Superior temporal gyrus (tissue), 1 donor: ENCODE data around the gene CYTH1.
"Not testable (repeated sequence)": the region's sequence is repeated elsewhere in the genome, so short reads cannot be mapped to it uniquely, and the experiment has no call there.

Source experiments
- DNase-seq: peaks from one replicate; pipeline ENCODE4 v3.0.0-alpha.2; 2016; ENCODE audit errors: extremely low spot score

The CYTH1 gene

DNA sequence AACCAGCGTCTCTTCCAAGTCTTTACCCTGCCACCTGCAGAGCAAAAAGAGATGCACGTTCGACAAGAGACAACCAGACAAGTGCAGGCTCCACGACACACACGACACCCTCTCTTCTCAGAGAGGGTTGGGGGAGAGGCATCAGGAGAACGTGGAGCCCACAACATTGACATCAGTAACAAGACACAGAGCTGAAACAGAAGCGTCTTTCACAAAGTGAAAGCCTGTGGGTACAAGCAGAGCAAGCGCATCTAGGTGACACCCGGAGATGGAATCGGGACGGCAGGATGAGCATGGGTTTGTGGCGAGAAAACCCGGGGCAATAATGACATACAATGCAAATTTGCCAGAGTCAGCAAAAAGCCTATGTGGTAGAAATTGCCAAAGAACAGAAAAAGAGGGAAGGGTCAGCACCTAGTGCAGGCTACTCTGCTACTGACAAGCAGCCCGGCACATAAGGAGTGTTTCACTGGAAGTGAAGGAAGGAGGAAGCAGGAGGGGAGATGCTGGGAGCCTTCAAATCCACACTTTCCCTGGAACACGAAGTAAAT is 89.5 kb downstream of the CYTH1 start:
- DNase-seq = no peak

DNA sequence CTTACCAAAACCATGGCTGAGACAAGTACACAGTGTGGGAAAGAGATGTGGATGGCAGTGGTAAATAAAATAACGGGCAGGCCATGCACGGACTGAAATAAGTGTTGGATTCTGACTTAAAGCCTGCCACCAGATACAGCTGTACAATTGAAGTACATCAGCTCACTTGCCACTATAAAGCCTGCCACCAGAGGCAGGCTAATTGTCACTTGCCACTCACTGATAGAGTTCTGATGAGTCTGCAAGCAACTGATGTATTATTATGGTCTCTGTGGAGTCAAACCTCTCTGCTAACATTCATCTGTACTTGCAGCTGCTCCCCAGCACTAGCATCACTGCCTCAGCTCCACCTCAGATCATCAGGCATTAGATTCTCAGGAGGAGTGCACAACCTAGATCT is 93.0 kb downstream of the CYTH1 start:
- no peak for DNase-seq

DNA sequence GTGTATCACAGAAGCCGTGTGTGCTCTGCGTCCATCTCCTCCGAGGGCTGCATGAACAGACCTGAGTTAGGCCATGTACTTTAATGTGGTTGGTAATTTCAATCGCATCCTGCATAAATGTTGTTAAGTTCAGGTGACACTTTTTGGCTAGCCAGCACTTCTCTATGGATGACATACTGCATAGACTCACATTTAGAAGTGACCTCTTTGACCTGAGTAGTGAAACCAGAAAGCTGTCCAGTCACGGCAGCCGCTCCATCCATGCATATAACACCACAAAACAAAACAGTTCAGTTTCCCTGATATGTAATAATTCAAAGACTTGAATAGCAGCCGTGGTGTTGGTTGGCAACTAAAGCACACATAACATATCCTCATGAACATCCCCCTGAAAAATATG is 94.1 kb downstream of the CYTH1 start:
- DNase-seq = no peak

DNA sequence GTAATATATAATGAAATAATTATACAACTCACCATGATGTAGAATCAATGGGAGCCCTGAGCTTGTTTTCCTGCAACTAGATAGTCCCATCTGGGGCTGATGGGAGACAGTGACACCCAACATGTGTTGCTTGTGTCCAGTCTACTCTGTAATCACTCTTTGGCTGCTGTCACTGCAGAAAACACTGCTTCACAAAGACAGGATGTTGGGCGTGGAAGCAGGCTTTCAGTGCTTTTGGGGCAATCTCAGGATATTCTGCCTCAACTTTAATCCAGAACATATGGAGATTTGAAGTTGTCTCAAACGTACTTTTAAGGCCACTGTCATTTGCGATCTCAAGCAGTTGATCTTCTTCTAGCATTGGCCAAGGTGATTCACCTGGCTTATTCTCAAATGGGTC is 94.9 kb downstream of the CYTH1 start:
- no peak for DNase-seq

- no peak for DNase-seq
Observed at GRCh38 chr17:78684026-78684425, 98.0 kb downstream of the CYTH1 start.

DNA sequence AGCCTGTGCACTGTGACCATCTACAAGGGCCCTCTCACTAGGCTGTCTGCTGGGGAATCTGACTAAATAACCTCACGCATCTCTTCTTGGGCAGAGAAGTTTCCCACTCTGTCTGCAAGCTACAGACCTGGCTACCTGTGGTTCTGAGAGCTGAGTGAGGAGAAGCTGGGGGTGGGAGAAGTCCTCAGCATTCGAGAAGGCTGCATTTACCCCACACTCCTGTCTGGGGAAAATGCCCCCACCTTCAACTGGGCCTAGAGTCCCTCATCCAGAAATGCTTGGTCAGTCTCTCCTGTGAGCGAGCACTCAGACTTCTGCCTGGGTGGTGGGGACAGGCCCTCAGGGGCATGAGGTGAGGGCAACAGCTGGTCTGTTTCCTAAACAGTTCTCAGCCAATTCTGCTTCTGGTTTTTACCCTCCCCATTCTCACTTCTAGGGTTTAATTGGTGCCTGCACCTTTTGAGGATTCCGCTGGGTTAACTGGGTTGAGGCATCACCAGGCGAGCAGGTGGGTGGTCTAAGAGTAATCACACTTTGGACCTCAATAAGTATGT is 98.6 kb downstream of the CYTH1 start:
- DNase-seq = no peak

DNA sequence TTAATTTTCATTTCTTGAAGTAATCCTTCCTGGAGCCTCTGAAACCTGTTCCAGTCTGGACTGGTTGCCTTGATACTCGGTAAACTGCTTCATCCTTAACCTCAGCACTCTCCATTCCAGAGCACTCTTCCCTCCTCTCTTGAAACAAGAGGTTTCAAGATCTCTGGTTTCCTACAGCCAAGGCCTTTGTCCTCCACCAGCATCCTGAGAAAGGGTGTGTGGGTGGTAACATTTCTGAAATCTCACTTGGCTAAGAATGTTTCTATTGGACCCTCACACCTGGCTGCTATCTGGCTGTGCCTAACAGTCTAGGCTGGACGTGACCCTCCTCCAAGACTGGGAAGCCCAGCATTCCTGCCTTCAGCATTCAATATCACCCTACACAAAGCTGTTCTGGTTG is 99.7 kb downstream of the CYTH1 start:
- DNase-seq = no peak

DNA sequence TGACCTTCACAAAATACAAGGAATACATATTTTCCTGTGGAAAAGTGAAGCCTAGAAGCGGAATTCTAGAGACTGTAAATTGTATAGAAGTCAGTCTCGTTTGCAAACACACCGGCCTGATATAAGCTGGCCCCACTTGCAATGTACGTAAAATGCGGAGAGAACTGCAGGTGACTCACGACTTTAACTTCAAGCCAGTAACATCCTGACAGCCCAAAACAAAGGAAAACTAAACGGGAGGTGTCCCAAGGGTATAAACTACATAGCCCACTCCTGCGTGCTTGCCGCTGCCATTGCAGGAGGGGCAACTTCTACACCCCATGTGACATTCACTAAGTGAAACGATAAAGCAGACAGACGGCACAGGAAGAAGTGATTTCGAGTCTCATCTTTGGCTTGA is 101.6 kb downstream of the CYTH1 start:
- DNase-seq = no peak

GRCh38 chr17:78679495-78680395 is 102.3 kb downstream of the CYTH1 start:
- DNase-seq = peak; percentile 69

DNA sequence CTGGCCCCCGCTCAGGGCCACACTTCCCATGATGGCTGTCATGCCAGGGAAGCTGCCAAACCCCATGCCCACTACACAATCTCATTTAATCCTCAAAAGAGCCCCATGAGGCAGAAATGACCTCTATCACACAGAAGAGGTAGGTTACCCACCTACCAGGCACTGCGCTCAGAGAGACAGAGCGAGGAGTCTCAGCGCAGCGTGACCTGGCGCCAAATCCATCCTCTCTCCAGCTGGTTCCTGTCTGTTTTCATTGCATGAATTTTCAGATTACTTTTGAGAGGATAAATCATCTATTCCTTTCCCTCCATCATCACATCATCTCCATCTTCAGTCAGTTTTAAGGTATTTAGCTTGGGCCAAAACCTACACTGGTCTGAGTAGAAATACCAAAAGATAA is 103.4 kb downstream of the CYTH1 start:
- DNase-seq = no peak

DNA sequence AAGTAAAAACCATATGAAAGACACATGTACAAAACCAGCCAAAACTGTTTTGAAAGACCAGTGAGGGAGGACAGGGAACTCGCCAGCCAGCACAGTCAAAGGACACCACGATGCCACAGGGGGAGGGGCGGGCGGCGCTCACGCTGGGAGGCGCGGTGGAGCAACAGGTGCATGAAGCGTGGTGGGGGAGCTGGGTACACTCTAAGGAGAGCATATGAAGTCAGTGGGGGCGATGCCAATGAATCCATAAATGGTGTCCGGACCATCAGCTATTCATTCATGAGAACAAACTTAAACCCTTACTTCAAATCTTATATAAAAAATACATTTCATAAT is 103.9 kb downstream of the CYTH1 start:
- DNase-seq = no peak

- DNase-seq = no peak
Observed at GRCh38 chr17:78677303-78678221, 104.5 kb downstream of the CYTH1 start.

GRCh38 chr17:78676412-78677302 is 105.4 kb downstream of the CYTH1 start:
- DNase-seq = no peak

DNA sequence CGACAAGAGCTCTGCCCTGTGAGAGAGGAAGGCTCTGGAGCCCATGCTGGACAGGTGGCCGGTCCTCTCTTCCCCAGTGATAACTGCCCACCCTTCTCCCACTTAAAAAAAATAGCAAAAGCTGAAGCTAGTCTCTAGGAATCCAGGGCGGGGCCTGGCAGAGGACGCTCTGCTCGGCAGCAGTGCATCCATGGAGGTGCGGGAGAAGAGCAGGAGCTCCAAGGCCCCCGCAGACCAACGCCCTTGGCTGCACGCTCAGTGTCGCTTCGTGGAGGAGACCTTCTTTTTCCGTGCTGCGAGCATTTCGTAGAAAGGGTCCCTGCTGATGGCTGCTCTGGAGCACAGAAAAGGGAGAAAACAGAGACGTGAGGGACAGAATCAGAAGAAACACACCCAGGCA is 106.2 kb downstream of the CYTH1 start:
- DNase-seq = no peak

GRCh38 chr17:78675316-78675616 is 106.8 kb downstream of the CYTH1 start:
- no peak for DNase-seq

DNA sequence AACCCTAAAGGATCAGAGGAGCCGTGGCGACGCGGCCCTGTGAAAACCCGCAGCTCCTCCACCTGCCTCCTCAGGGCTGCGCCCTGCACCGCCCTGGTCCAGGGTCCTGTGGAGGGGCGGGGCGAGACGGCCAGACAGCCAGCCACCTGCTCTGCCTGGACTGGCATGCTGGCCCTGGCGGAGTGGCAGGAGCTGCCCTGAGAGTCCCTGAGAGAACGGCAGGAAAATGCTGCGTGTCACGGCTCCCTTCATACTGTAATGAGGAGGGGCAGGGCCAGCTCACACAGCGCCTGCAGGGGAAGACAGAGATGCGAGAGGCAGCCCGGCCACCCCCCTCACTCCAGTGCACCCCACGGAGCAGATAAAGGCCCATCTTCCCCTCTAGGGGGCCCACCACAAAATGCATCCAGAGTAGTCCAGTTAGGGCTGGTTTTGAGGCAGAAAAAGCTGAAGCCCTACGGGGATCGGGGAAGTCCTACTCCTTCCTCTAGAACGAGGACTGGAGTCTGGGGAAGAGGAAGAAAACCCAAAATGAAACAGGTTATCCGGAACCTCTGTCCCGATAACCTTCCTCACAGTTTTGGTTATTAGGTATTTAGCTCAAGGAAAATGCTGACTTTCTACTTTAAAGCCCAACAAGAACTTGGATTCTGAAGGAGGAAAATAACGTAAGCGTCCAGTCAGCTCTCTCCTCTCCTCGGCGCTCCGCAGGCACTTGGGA is 107.3 kb downstream of the CYTH1 start:
- DNase-seq = no peak

DNA sequence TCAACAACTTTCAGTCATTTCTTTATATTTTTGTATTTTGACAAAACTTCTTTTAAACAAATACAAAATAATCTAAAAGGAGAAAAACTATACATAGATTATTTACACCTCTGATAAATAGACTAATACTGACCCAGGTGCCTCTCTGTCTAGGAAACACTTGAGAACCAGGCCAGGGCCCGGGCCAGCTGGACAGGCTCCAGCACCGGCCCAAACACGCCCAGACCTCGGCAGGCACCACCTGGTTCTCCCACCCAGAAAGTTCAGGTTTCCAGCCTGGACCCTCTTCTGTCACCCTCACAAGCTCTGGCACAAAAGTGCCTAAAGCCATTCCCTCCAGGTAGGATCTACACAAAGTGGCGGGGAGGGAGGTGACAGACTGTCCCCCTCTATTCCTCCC is 107.9 kb downstream of the CYTH1 start:
- DNase-seq = no peak

DNA sequence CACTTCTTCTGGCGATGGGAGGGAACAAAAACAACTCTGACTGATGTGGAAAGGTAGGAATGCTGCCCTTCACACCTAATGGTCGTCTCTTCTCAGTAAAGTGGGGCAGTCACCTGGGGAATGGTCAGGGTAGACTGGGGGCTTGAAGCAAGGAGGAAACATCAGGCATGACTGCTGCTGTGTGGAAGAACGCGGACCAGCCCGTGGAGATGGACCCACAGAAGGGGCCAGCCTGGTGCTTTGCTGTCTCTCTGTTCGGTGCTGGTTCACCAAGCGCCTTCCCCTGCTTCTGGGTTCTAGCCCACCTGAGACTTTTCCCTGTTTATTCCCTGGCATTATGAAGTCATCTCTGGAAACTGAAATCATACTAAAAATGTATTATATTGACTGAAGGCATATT is 108.7 kb downstream of the CYTH1 start:
- DNase-seq = no peak

- DNase-seq = no peak
Observed at GRCh38 chr17:78672871-78673371, 109.2 kb downstream of the CYTH1 start.

DNA sequence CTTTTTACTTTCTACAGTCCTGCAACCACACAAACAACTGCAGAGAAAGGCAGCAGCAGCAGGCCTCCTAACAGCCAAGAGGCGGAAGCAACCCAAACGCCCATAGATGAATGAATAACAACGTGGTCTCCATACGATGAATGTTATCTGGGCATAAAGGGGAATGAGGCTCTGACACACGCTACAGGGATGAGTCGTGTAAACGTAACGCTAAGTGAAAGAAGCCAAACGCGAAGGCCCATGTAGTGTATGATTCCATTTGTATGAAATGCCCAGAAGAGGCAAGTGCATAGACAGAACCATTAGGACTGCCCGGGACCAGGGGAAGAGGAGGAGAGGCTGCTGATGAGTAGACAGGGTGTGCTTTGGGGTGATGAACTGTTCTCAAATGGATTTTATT is 110.1 kb downstream of the CYTH1 start:
- DNase-seq = no peak

DNA sequence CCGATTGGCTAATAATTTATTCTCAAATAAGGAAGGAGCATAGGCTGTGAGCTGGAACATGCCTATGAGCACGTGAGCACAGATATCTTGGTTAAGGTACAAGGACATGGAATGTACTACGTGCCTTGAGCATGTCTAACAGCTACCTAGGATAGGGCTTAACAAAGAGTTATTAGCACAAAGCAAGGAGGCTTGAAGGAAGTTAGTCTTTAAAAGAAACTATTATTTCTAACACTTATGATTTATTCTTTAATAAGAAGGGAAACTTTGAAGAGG is 110.4 kb downstream of the CYTH1 start:
- not testable (repeated sequence) for DNase-seq
